GM12878 (cell line): ENCODE data around the gene CAPZB. TPM values are rescaled to one million over a fixed set of nuclear protein-coding genes. Genes with fewer than 3 reads are reported as not detected.
A peak's percentile ranks its signal among the peaks of the same experiment; 100 is the strongest.

Source experiments
- ATF2 ChIP-seq: IDR thresholded peaks from 2 replicates; pipeline ENCODE4 v1.6.1; 2012; ENCODE audit warnings: low read length, inconsistent platforms
- ATF7 ChIP-seq: fragments of 450-650 bp; IDR thresholded peaks from 2 replicates; pipeline ENCODE4 v1.6.1; 2016; ENCODE audit warnings: low read depth, mild to moderate bottlenecking
- BHLHE40 ChIP-seq, 2 experiments: fragments of 450-650 bp in 1 of 2; IDR thresholded peaks; 2 replicates each; pipeline ENCODE4 v1.6.1; 2011 to 2017; ENCODE audit warnings: low read depth in 2 of 2, borderline replicate concordance in 1 of 2, improper control_type of control experiment in 1 of 2, low read length in 1 of 2, mild to moderate bottlenecking in 1 of 2
- BMI1 ChIP-seq: fragments of 450-650 bp; IDR thresholded peaks from 2 replicates; pipeline ENCODE4 v1.6.1; 2016; ENCODE audit warnings: mild to moderate bottlenecking, moderate library complexity, borderline replicate concordance
- CUX1 ChIP-seq: IDR thresholded peaks from 2 replicates; pipeline ENCODE4 v1.6.1; 2012; ENCODE audit warnings: improper control_type of control experiment, low read depth, low read length; ENCODE audit not compliant: insufficient replicate concordance
- HCFC1 ChIP-seq: fragments of 150-350 bp; IDR thresholded peaks from 2 replicates; pipeline ENCODE4 v1.6.1; 2014; ENCODE audit warnings: low read length
- HDGF ChIP-seq: fragments of 450-650 bp; IDR thresholded peaks from 2 replicates; pipeline ENCODE4 v1.6.1; 2016; ENCODE audit warnings: antibody characterized with exemption
- MXI1 ChIP-seq: fragments of 150-350 bp; IDR thresholded peaks from 2 replicates; pipeline ENCODE4 v1.6.1; 2011; ENCODE audit warnings: low read depth, mild to moderate bottlenecking, inconsistent platforms, low read length, improper control_type of control experiment
- MYB ChIP-seq: fragments of 150-350 bp; IDR thresholded peaks from 2 replicates; pipeline ENCODE4 v1.6.1; 2014; ENCODE audit warnings: mild to moderate bottlenecking, low read depth, low read length, borderline replicate concordance
- PAX5 ChIP-seq: IDR thresholded peaks from 2 replicates; pipeline ENCODE4 v1.6.1; 2011; ENCODE audit warnings: low read depth, low read length, borderline replicate concordance
- RELA ChIP-seq: fragments of 450-650 bp; IDR thresholded peaks from 2 replicates; pipeline ENCODE4 v1.8.0; 2014; ENCODE audit warnings: borderline replicate concordance; ENCODE audit not compliant: partially characterized antibody
- STAT3 ChIP-seq: IDR thresholded peaks from 2 replicates; pipeline ENCODE4 v1.6.1; 2011; ENCODE audit warnings: low read depth, low read length, improper control_type of control experiment
- polyA plus RNA-seq, 11 experiments: library from polyadenylated mRNA; depleted of rRNA in 4 of 11; unstranded in 6 of 11; stranded (reverse) in 5 of 11; fragments of >200 nt; fragmentation: Nextera tagmentation in 4 of 11; fragmentation: Illumina TruSeq in 1 of 11; extraction: Ambion mirVana in 4 of 11; extraction: Trizol in 1 of 11; gene quantifications; 1 replicate in 1 of 11; 2 replicates in 10 of 11; pipeline versions ENCODE4 v1.2.1 to v1.2.3, GENCODE V29; 2011 to 2016; ENCODE audit warnings: inconsistent platforms in 2 of 11, missing spikeins in 2 of 11, low read depth in 1 of 11
- total RNA-seq, 4 experiments: library from RNA; depleted of rRNA in 3 of 4; stranded (reverse); fragments of >200 nt in 3 of 4; fragmentation: Illumina TruSeq in 1 of 4; extraction: Trizol in 1 of 4; gene quantifications; 2 replicates each; pipeline versions ENCODE4 v1.2.1 to v1.2.3, GENCODE V29; 2013 to 2021
- TF ChIP-seq, protein P1 (sequence below): fragments of 450-650 bp; IDR thresholded peaks from 2 replicates; pipeline ENCODE4 v1.6.1; 2017; ENCODE audit warnings: low read depth, mild to moderate bottlenecking, moderate library complexity
- TF ChIP-seq, protein P2 (sequence below): fragments of 450-650 bp; IDR thresholded peaks from 2 replicates; pipeline ENCODE4 v1.6.1; 2017; ENCODE audit warnings: mild to moderate bottlenecking, moderate library complexity

Gene CAPZB
- total and polyA plus RNA-seq, 10 of the 15 experiments (the other 5 are each of a cell fraction or from before 2014, with no cell fraction given), result 104 to 454 (median 213) TPM

- no peak for TF ChIP-seq MYB
- no peak for TF ChIP-seq BMI1
- TF ChIP-seq, protein P1, sequence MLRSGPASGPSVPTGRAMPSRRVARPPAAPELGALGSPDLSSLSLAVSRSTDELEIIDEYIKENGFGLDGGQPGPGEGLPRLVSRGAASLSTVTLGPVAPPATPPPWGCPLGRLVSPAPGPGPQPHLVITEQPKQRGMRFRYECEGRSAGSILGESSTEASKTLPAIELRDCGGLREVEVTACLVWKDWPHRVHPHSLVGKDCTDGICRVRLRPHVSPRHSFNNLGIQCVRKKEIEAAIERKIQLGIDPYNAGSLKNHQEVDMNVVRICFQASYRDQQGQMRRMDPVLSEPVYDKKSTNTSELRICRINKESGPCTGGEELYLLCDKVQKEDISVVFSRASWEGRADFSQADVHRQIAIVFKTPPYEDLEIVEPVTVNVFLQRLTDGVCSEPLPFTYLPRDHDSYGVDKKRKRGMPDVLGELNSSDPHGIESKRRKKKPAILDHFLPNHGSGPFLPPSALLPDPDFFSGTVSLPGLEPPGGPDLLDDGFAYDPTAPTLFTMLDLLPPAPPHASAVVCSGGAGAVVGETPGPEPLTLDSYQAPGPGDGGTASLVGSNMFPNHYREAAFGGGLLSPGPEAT, result no peak
- no peak for TF ChIP-seq ATF2
- no peak for TF ChIP-seq HDGF
- TF ChIP-seq HCFC1, result peak; percentile 42
- no peak for TF ChIP-seq ATF7
- TF ChIP-seq MXI1, result peak; percentile 77
- TF ChIP-seq, protein P2, sequence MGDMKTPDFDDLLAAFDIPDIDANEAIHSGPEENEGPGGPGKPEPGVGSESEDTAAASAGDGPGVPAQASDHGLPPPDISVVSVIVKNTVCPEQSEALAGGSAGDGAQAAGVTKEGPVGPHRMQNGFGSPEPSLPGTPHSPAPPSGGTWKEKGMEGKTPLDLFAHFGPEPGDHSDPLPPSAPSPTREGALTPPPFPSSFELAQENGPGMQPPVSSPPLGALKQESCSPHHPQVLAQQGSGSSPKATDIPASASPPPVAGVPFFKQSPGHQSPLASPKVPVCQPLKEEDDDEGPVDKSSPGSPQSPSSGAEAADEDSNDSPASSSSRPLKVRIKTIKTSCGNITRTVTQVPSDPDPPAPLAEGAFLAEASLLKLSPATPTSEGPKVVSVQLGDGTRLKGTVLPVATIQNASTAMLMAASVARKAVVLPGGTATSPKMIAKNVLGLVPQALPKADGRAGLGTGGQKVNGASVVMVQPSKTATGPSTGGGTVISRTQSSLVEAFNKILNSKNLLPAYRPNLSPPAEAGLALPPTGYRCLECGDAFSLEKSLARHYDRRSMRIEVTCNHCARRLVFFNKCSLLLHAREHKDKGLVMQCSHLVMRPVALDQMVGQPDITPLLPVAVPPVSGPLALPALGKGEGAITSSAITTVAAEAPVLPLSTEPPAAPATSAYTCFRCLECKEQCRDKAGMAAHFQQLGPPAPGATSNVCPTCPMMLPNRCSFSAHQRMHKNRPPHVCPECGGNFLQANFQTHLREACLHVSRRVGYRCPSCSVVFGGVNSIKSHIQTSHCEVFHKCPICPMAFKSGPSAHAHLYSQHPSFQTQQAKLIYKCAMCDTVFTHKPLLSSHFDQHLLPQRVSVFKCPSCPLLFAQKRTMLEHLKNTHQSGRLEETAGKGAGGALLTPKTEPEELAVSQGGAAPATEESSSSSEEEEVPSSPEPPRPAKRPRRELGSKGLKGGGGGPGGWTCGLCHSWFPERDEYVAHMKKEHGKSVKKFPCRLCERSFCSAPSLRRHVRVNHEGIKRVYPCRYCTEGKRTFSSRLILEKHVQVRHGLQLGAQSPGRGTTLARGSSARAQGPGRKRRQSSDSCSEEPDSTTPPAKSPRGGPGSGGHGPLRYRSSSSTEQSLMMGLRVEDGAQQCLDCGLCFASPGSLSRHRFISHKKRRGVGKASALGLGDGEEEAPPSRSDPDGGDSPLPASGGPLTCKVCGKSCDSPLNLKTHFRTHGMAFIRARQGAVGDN, result peak; percentile 69
- TF ChIP-seq STAT3, result no peak
- TF ChIP-seq BHLHE40 (IDR thresholded peaks at IDR 0.05; ENCODE audit: borderline replicate concordance in 1 of 2, low read depth in 2 of 2, low read length in 1 of 2), result peak in 1 of 2 experiments; percentile 82; a peak in 3 of 4 replicates
- peak; percentile 51 for TF ChIP-seq RELA
- no peak; the same call in 1 of the 2 replicates for TF ChIP-seq PAX5
- no peak for TF ChIP-seq CUX1
Observed at GRCh38 chr1:19311931-19312781, 173.2 kb downstream of the CAPZB start, which contains the start of the genes AKR7A2 and SLC66A1 (continued).
